DMS53 treated with DMSO at 0.1 percent for 48 hours (cell line): Measurements from ENCODE around the gene ITGAL.
"Not testable (repeated sequence)": the region's sequence is repeated elsewhere in the genome, so short reads cannot be mapped to it uniquely, and the experiment has no call there.

Experiments used
- DNase-seq: peaks from one replicate; lab custom pipeline; 2025; ENCODE audit not compliant: unreplicated experiment; lab: John Stamatoyannopoulos, UW

ITGAL gene

GRCh38 chr16:30526137-30526822, 53.7 kb downstream of the ITGAL start, which contains the start of gene ZNF768:
Gene ZNF768, minus strand, starts transcription at chr16:30526566. Its CDS starts 153 bp downstream, at chr16:30526413.
- DNase-seq, result peak; percentile 10

GRCh38 chr16:30526823-30527634, 54.5 kb downstream of the ITGAL start:
- peak; percentile 95 for DNase-seq

GRCh38 chr16:30527635-30528178, 55.2 kb downstream of the ITGAL start:
- DNase-seq, result peak; percentile 70

GRCh38 chr16:30528799-30529457, 56.4 kb downstream of the ITGAL start:
- no peak for DNase-seq

- no peak for DNase-seq
Measured at GRCh38 chr16:30530163-30531037, 57.9 kb downstream of the ITGAL start.

- DNase-seq, result no peak
Measured at GRCh38 chr16:30532285-30533145, 60.0 kb downstream of the ITGAL start.

GRCh38 chr16:30533146-30533522, 60.6 kb downstream of the ITGAL start:
- DNase-seq, result no peak

- no peak for DNase-seq
Measured at GRCh38 chr16:30533748-30534367, 61.3 kb downstream of the ITGAL start.

GRCh38 chr16:30534368-30535105, 62.0 kb downstream of the ITGAL start, which contains the start of gene ZNF747:
Gene ZNF747, minus strand, starts transcription at chr16:30534858. Its CDS starts 179 bp downstream, at chr16:30534679.
- peak; percentile 80 for DNase-seq

GRCh38 chr16:30535106-30535776, 62.7 kb downstream of the ITGAL start:
- no peak for DNase-seq

- DNase-seq, result peak; percentile 72
Measured at GRCh38 chr16:30535777-30536190, 63.2 kb downstream of the ITGAL start.

GRCh38 chr16:30536391-30537024, 64.0 kb downstream of the ITGAL start:
- DNase-seq, result not testable (repeated sequence)

GRCh38 chr16:30539000-30539964, 66.7 kb downstream of the ITGAL start:
- DNase-seq, result no peak

- not testable (repeated sequence) for DNase-seq
Measured at GRCh38 chr16:30539986-30540526, 67.5 kb downstream of the ITGAL start.

GRCh38 chr16:30540916-30541464, 68.4 kb downstream of the ITGAL start:
- not testable (repeated sequence) for DNase-seq
